ENCODE measurements around the gene EPC1. TPM values are rescaled to one million over a fixed set of nuclear protein-coding genes. Genes with fewer than 3 reads are reported as not detected.
"Not testable (repeated sequence)": the region's sequence is repeated elsewhere in the genome, so short reads cannot be mapped to it uniquely, and the experiment has no call there.

EPC1 gene
- total RNA-seq, 4 donors from 2014 or later, result 47.5 to 72.8 (median 62.7) TPM

GRCh38 chr10:32371101-32371500 lies 24.1 kb upstream of the EPC1 start:
- H3K9me3 ChIP-seq, result no peaks in the 10 kb centered on the region
- H3K4me3 ChIP-seq, result no peak overlapping the region
- WGBS, 2 donors, result 55 to 68% methylated on average over 1 of the region's 1 CpG
- no peaks in the 10 kb centered on the region for H3K27me3 ChIP-seq
- TF ChIP-seq POLR2A (IDR thresholded peaks at IDR 0.05) (no peak), EP300 (IDR thresholded peaks at IDR 0.05) (no peak), CTCF (IDR thresholded peaks at IDR 0.05) (no peak)
- H3K4me1 ChIP-seq, result peaks cover 0 to 82% (median 24%) of the 10 kb centered on the region in 4 donors
- no peak for DNase-seq (ENCODE audit: low spot score in 2 of 2)
- no peaks in the 10 kb centered on the region for H3K36me3 ChIP-seq
- no peak overlapping the region for H3K27ac ChIP-seq

GRCh38 chr10:32367793-32368453 lies 21.0 kb upstream of the EPC1 start:
- peak; percentile 69 to 84 (median 77) for TF ChIP-seq CTCF (IDR thresholded peaks at IDR 0.05)
- no peak for TF ChIP-seq POLR2A (IDR thresholded peaks at IDR 0.05)
- TF ChIP-seq EP300 (IDR thresholded peaks at IDR 0.05), result no peak
- peak in 1 of 2 donors; percentile 67 for DNase-seq (ENCODE audit: low spot score in 2 of 2)
- Histone ChIP-seq H3K4me1 (peaks cover 0 to 66% (median 8%) of the 10 kb centered on the region in 4 donors), H3K27ac (peak overlapping the region in 2 of 4 donors; percentile 25 to 73), H3K4me3 (peak overlapping the region in 1 of 4 donors; percentile 3), H3K36me3 (no peaks in the 10 kb centered on the region), H3K9me3 (no peaks in the 10 kb centered on the region), H3K27me3 (no peaks in the 10 kb centered on the region)
- 27 to 28% methylated on average over 7 of the region's 7 CpGs for WGBS, 2 donors

- DNase-seq (ENCODE audit: low spot score in 2 of 2), result no peak
- H3K4me1 ChIP-seq, result peaks cover 0 to 71% (median 4%) of the 10 kb centered on the region in 4 donors
- H3K36me3 ChIP-seq, result no peaks in the 10 kb centered on the region
- H3K9me3 ChIP-seq, result no peaks in the 10 kb centered on the region
- WGBS, 2 donors, result 41 to 46% methylated on average over 3 of the region's 3 CpGs
- TF ChIP-seq EP300 (IDR thresholded peaks at IDR 0.05) (no peak), POLR2A (IDR thresholded peaks at IDR 0.05) (no peak), CTCF (IDR thresholded peaks at IDR 0.05) (no peak)
- H3K27ac ChIP-seq, result no peak overlapping the region
- H3K27me3 ChIP-seq, result no peaks in the 10 kb centered on the region
- H3K4me3 ChIP-seq, result no peak overlapping the region
Measured at GRCh38 chr10:32366588-32366987, 19.6 kb upstream of the EPC1 start.

GRCh38 chr10:32366111-32366510 lies 19.2 kb upstream of the EPC1 start:
- Histone ChIP-seq H3K27me3 (no peaks in the 10 kb centered on the region), H3K36me3 (no peaks in the 10 kb centered on the region), H3K4me3 (no peak overlapping the region), H3K27ac (no peak overlapping the region), H3K9me3 (no peaks in the 10 kb centered on the region), H3K4me1 (peaks cover 0 to 68% (median 4%) of the 10 kb centered on the region in 4 donors)
- 46 to 54% methylated on average over 4 of the region's 4 CpGs for WGBS, 2 donors
- TF ChIP-seq EP300 (IDR thresholded peaks at IDR 0.05) (no peak), CTCF (IDR thresholded peaks at IDR 0.05) (no peak), POLR2A (IDR thresholded peaks at IDR 0.05) (no peak)
- DNase-seq (ENCODE audit: low spot score in 2 of 2), result no peak

GRCh38 chr10:32365404-32365803 lies 18.4 kb upstream of the EPC1 start:
- H3K27me3 ChIP-seq; H3K36me3 ChIP-seq; H3K27ac ChIP-seq; H3K4me3 ChIP-seq; DNase-seq (ENCODE audit: low spot score in 2 of 2); H3K9me3 ChIP-seq: not testable (repeated sequence)
- whole genome bisulfite sequencing, 2 donors, result 93 to 95% methylated on average over 6 to 8 of the region's 8 CpGs
- H3K4me1 ChIP-seq, result peaks cover 0 to 62% (median 6%) of the 10 kb centered on the region in 4 donors

Measured in tibial nerve (tissue), 4 donors.